AG09309 (cell line): Measurements from ENCODE around the gene FGFBP2.

Experiments
- DNase-seq: peaks from one replicate; pipeline ENCODE4 v3.0.0-alpha.2; 2010; ENCODE audit warnings: low read depth
- H3K4me3 ChIP-seq: 2 replicates; pipeline ENCODE4 v1.5.1; 2011; ENCODE audit warnings: mild to moderate bottlenecking, low read depth, low read length, moderate library complexity; ENCODE audit not compliant: control insufficient read depth
- CTCF ChIP-seq: IDR thresholded peaks from 2 replicates; pipeline ENCODE4 v1.5.1; 2011; ENCODE audit warnings: mild to moderate bottlenecking, low read depth, low read length, inconsistent platforms; ENCODE audit not compliant: insufficient read depth, control insufficient read depth; ENCODE audit errors: missing control alignments

The FGFBP2 gene

DNA sequence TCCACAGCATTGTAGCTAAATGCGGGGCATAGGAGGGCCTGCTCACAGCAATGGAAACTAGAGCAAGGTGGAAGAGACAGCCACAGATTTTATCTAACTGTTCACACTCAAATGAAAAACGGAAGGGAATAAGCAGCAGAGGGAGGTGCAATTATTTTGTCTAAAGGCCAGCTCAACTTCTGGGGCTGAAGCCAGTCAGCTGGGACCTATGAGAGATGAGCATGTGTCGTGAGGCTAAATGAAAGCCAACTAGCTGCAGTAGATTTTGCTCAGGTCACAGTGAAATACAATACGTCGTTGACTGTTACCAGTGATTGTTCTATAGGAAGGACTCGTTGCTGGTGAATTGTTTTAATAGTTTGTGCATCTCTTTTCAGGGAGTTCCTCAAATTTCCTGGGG lies 26.4 kb upstream of the FGFBP2 start:
- no peak for TF ChIP-seq CTCF
- no peak overlapping the region for H3K4me3 ChIP-seq
- DNase-seq, result no peak

DNA sequence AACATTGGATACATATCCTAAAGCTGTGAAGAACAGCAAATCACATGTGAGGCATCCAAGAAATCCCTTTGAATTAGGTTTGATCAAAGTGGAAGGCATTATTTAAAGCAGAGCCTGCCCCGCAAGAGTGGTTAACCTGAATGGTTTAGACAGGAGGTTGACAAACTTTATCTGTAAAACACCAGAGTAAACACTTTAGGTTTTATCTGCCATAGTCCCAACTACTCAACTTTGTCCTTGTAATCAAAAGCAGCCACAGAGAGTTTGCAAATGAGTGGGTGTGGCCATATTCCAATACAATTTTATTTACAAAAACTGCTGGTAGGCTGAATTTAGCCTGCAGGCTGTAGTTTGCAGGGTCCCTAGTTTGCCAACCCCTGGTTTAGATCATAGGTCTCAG lies 25.2 kb upstream of the FGFBP2 start:
- TF ChIP-seq CTCF, result no peak
- H3K4me3 ChIP-seq, result no peak overlapping the region
- no peak for DNase-seq

DNA sequence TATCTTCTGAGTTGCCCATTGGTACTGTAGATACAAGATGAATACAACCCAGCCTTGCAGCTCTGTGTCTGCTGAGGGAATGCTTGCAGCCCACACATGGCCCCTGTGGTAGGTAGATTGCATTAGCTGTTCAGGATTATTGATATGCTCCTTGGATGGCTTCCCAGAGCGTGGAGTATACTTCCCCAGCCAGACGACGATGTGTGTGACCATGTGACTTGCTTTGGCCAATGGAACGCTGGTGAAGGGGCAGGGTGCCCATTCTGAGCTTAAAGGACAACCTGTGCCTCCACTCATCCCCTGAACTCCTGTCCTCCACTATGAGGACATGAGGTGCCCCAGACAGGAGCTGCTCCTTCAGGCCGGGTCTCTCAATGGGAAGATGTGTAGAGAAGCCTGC lies 23.9 kb upstream of the FGFBP2 start:
- no peak overlapping the region for H3K4me3 ChIP-seq
- DNase-seq, result no peak
- TF ChIP-seq CTCF, result no peak

DNA sequence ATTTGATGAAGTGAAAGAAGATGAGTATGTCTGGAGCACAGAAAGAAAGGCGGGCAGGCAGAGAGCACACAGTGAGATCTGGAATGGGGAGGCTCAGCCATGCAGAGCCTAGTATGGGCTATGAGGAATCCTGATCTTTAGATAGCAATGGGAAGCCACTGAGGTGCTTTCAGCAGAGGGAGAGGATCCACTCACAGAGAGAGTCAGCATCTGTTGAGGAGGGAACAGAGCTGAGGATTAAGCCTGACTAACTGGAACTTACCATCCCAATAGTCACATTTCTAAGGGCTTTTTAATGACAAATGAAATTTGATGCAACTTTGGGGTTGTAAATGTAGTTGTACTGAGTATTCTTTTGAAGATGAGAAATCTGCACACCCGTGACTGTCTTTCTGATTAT lies 20.6 kb upstream of the FGFBP2 start:
- TF ChIP-seq CTCF, result no peak
- no peak overlapping the region for H3K4me3 ChIP-seq
- no peak for DNase-seq

- no peak for TF ChIP-seq CTCF
- no peak for DNase-seq
- H3K4me3 ChIP-seq, result no peak overlapping the region
Observed at GRCh38 chr4:15982842-15983524, 20.0 kb upstream of the FGFBP2 start.

DNA sequence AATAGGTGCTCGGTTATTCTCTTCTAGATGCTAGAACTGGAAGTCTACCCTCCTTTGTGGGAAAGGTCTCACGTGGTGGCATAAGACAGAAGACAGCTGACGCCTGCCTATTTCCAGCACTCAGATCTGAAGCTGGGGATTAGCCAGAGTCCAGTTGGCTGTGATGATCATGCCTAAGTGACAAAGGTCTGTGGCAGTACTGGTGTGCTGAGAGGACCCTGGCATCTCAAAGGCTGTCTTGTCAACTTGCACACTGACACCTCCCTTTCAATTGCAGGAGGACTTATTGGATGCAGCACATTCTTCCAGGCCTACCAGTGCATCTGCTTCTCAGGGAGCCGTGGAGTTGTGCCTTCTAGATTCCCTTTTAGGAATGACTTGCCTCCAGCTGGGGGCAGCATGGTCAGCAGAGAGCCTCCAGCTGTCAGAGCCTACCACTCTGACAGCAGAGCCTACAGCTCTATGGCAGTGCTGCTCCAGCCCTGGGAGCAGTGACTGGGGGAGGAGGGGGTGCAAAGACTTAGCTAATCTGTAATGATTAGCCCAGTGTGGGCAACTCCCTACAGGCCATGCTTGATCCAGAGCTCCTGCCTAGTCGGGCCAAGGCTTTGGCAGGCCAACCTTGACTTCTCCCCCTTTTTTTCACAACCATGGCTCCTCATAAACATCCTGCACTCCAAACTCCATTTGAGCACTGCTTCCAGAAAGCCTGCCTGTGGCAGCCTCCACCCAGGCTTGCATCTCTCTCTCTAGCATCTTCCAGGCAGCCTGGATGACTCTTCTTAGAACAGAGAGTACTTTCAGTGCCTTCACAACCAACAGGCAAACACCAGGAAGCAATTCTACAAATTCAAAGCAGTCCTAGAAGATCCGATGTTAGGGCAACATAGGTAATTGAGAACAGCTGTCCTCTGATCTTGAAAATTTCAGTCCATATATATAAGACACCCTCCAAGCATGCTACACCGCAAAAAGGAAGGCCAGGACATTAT lies 13.8 kb upstream of the FGFBP2 start:
- no peak overlapping the region for H3K4me3 ChIP-seq
- no peak for TF ChIP-seq CTCF
- DNase-seq, result no peak
